Tibial nerve (tissue), 4 donors: ENCODE measurements around the gene UXS1.

Source experiments
- EP300 ChIP-seq, 2 donors: sonication (generic); formaldehyde crosslinking; IDR thresholded peaks; one replicate each; pipeline ENCODE4 v1.6.1; 2017; ENCODE audit warnings: antibody characterized with exemption in 2 of 2, mild to moderate bottlenecking in 1 of 2
- POLR2A ChIP-seq, 2 donors: fragments of 450-650 bp; IDR thresholded peaks; one replicate each; pipeline ENCODE4 v1.6.1; 2017; ENCODE audit warnings: antibody characterized with exemption in 2 of 2, mild to moderate bottlenecking in 2 of 2, moderate library complexity in 2 of 2
- TF ChIP-seq, protein P1 (sequence below), 5 experiments: fragments of 200-600 bp in 3 of 5; fragments of 450-650 bp in 2 of 5; sonication (generic) in 3 of 5; IDR thresholded peaks; one replicate each; pipeline ENCODE4 v1.5.1; 2016 to 2019; ENCODE audit warnings: antibody characterized with exemption in 5 of 5, mild to moderate bottlenecking in 3 of 5, moderate library complexity in 2 of 5

DNA sequence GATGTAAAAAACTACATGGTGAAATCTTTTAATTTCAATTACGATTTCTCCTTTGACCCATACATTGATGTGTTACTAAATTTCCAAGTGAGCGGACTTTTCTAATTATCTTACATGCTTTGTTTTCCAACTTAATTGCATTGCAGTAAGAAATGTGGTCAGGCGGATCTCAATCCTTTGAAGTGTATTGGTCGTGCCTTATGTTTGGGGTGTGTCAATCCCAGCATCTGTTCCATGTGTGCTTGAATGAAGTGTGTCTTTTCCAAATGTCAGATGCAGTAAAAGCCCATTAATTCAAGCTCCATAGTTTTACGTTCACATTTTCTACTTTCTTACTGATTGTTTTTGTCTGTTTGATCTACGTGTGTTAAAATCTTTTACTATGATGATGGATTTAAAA lies 113.1 kb downstream of the UXS1 start:
- no peak for TF ChIP-seq POLR2A (IDR thresholded peaks at IDR 0.05)
- TF ChIP-seq, protein P1, sequence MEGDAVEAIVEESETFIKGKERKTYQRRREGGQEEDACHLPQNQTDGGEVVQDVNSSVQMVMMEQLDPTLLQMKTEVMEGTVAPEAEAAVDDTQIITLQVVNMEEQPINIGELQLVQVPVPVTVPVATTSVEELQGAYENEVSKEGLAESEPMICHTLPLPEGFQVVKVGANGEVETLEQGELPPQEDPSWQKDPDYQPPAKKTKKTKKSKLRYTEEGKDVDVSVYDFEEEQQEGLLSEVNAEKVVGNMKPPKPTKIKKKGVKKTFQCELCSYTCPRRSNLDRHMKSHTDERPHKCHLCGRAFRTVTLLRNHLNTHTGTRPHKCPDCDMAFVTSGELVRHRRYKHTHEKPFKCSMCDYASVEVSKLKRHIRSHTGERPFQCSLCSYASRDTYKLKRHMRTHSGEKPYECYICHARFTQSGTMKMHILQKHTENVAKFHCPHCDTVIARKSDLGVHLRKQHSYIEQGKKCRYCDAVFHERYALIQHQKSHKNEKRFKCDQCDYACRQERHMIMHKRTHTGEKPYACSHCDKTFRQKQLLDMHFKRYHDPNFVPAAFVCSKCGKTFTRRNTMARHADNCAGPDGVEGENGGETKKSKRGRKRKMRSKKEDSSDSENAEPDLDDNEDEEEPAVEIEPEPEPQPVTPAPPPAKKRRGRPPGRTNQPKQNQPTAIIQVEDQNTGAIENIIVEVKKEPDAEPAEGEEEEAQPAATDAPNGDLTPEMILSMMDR (IDR thresholded peaks at IDR 0.05), result no peak
- no peak for TF ChIP-seq EP300 (IDR thresholded peaks at IDR 0.05)
